Stimulated activated CD4-positive, alpha-beta T cell treated with anti-CD3 and anti-CD28 coated beads, Interleukin-12 subunit alpha, Interleukin-12 subunit beta, amount 100 ng/mL, for 4 hours (primary cell): ENCODE data around the gene FYN.
"Not testable (repeated sequence)": the region's sequence is repeated elsewhere in the genome, so short reads cannot be mapped to it uniquely, and the experiment has no call there.

ENCODE experiments used
- DNase-seq: peaks from one replicate; pipeline ENCODE4 v3.0.0-alpha.2; 2020

FYN gene

GRCh38 chr6:111696814-111697213 is 176.4 kb downstream of the FYN start:
- DNase-seq, result no peak

GRCh38 chr6:111692327-111693164 is 180.7 kb downstream of the FYN start:
- no peak for DNase-seq

GRCh38 chr6:111691345-111692225 is 181.7 kb downstream of the FYN start:
- no peak for DNase-seq

- no peak for DNase-seq
Measured at GRCh38 chr6:111689946-111690345, 183.3 kb downstream of the FYN start.

DNA sequence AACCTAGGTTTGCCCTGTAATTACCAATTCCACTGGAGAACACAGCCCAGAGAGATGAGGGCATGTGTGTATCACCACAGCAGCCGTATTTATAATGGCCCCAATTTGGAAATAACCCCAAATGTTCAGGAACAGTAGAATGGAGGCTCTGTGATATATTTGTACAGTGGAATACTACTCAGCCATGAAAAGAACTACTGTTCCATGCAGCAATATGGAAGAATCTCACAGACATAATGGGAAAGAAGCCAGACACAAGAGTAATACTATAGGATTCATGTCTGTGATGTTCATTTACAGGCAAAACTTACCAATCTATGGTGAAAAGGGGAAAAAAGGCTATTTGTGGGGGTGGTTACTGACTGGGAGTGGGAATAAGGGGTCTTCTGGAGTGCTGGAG is 183.8 kb downstream of the FYN start:
- DNase-seq, result no peak

GRCh38 chr6:111688331-111688730 is 184.9 kb downstream of the FYN start:
- DNase-seq, result no peak

DNA sequence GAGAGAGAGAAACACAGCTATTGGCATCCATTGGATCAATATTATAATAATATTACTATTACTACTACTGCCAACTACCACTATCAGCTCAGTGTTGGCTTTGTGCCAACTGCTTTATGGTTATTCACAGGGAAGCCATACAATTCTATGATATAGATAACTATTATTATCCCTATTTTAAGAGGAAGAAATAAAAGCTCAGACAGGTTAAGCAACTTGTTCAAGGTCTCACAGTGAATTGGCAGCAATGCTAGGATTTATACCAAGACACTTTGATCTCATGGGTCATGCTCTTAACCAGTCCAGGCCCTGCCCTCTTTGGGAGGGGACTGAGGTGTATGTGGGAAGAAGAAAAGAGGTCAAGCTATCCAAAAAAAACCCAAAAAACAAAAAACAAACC is 185.6 kb downstream of the FYN start:
- no peak for DNase-seq

GRCh38 chr6:111686932-111687266 is 186.4 kb downstream of the FYN start:
- no peak for DNase-seq

GRCh38 chr6:111686249-111686931 is 186.9 kb downstream of the FYN start:
- no peak for DNase-seq

DNA sequence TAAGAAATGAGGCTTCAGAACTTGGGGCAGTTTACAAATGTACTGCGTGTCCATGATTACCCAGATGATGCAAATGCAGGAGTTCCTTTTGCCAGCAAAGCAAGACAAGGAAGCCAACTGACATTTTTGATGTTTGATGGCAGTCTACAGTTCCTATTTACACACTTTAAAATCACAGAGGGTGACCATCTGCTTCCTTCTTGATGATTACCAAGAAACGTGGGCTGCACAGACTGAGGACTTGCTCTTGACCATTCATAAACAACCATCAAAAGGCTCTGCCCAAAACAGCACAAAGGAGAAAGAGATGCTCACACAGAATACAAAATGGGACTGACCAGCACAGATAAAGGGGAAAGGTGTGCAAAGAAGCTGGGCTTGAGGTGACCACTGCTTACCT is 187.7 kb downstream of the FYN start:
- DNase-seq, result no peak

- no peak for DNase-seq
Measured at GRCh38 chr6:111685058-111685457, 188.2 kb downstream of the FYN start.

GRCh38 chr6:111683749-111684267 is 189.4 kb downstream of the FYN start:
- no peak for DNase-seq

GRCh38 chr6:111683157-111683556 is 190.1 kb downstream of the FYN start:
- DNase-seq, result no peak

DNA sequence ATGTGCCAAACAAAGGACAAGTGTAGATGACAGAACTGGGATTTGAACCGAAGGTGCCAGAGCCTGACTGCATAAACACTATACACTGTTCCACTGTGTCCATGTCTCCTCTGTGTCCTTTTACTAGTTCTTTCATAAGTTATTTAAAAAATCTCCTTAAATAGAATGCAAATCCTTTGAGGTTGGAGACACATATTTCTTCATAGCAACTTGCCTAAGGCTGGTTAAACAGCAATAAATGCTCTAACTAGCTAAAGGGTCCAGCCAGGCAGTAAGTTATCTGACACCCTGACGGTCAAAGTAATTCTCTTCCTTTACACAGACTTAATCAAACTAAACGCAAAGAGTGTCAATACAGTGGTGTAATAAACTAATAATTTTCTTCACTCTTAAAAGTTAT is 191.4 kb downstream of the FYN start:
- DNase-seq, result no peak

- not testable (repeated sequence) for DNase-seq
Measured at GRCh38 chr6:111680811-111681609, 192.2 kb downstream of the FYN start.

DNA sequence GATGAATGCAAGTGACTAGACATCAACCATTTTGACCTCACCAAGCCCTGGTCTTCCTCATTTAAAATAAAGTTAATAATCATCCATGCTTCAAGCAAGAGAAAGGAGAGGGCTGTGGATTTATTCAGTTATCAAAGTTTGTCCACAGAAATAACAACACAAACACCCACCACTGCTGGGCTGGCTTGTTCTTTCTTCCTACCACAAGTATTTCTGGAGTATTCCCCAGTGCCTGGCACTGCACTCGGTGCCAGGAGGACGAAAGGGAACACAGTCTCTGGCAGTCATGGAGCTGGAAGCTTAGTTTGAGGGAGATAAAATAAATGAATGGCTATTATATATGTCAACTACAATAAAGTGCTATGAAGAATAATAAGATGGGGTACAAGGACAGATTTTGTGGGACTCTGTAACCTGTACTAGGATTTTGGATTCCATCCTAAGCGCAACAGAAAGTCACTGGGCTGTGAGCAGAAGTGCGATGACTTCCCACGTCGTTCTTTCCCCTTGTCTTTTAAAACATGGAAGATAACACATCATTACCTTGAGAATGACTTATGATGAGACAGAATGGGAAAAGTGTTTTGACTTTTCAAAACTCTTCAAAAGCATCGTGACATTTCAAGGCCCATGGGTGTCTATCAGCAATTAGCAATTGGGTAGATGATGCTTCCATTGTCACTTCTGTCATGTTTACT is 193.1 kb downstream of the FYN start:
- DNase-seq, result no peak

DNA sequence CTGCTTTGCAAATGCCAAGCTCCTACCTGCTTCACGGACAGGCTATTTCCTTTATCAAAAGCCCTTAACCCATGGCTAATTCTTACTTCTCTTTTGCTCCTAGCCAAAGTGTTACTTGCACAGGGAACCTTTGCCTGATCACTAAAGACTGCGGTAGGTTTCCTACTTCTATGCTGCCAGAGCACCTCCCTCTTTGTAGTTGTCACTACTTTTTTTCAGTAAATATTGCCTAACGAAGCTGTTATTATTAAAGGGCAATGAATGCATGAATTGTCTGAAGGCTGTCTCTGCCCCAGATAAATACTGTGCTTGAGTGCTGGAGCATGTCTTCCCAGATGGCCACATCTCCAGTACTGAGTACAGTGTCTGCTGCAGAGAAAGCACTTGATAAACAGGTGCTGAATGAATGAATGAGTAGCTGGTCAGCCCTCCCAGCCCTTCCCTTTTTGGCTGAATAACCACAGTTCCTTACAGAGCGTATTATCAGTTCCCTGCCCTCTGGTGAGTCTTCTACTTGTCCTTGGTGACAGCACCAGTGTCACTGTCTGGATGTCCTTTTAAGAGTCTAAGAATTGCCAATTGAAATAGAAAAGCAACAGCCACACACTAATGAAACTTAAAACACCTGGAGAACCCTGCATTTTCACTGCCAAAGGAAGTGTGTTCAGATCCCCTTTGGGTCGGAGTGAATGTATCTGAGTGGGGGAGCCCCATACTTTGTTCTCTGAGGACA is 194.0 kb downstream of the FYN start:
- no peak for DNase-seq

DNA sequence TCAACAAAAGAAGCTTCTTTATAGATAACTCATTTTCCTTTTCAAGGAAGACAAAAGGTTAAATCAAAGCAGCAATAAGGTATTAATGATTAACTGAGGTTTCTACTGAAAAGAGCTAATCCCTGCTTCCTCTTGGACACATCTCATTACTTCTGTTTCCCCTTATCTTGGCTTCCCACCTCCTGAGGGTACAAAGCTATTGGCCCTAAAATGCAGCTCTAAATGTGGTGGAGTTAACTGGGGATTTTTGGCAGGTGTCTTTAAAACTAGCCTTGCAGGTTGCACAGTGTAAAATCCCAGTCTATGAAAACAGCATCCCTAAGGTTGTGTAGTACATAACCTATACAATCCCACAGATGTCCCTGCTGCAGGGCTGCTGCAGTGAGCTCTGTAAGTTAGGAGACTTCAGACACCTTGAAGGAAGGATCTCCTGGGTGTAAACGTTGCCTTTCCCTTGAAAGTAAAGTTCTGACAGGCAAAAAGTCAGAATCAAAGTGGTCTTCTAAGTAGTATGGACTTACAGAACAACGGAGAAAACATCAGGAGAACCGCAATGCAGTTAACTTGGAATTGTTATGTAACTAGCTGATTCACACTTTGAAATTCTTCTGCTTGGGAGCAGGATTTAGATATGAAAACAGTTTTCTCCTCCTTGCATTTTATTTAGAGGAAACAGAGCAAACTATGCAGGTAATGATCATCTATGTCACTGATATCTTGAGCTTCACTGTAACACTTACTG is 195.8 kb downstream of the FYN start:
- no peak for DNase-seq

DNA sequence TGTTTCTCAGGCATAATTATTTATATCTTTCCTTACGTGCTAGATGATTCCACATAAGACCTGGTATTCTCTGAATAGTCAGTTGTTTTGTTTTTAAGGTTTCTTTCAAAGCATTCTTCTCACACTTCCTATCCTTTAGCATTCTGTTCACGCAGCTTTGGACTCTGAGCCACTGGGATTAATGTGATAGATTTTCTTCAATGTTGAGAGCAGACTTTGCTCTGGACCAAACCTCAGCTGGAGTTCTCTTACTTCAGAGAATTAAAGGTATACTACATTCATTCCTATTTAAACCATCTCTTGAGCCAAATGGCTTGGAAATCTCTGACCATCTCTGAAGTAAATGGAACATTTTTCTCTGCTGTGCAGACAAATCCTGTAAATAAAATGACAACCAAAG is 196.9 kb downstream of the FYN start:
- no peak for DNase-seq

- no peak for DNase-seq
Measured at GRCh38 chr6:111674883-111675282, 198.4 kb downstream of the FYN start.
